ENCODE results near the gene SSX2IP.

SSX2IP gene

GRCh38 chr1:84709131-84709530, 18.9 kb upstream of the SSX2IP start:
- no peak for DNase-seq

GRCh38 chr1:84708031-84708430, 17.8 kb upstream of the SSX2IP start:
- DNase-seq, result no peak

GRCh38 chr1:84705513-84705912, 15.3 kb upstream of the SSX2IP start:
- no peak for DNase-seq

GRCh38 chr1:84704872-84705417, 14.7 kb upstream of the SSX2IP start:
- DNase-seq, result no peak

GRCh38 chr1:84703431-84703830, 13.2 kb upstream of the SSX2IP start:
- DNase-seq, result no peak

- no peak for DNase-seq
Observed at GRCh38 chr1:84702143-84702542, 11.9 kb upstream of the SSX2IP start.

- DNase-seq, result no peak
Observed at GRCh38 chr1:84701376-84701775, 11.1 kb upstream of the SSX2IP start.

GRCh38 chr1:84700070-84700469, 9.8 kb upstream of the SSX2IP start:
- DNase-seq, result no peak

- no peak for DNase-seq
Observed at GRCh38 chr1:84698151-84699110, 8.2 kb upstream of the SSX2IP start.

- no peak for DNase-seq
Observed at GRCh38 chr1:84693785-84694184, 3.5 kb upstream of the SSX2IP start.

GRCh38 chr1:84693005-84693404, 2.7 kb upstream of the SSX2IP start:
- DNase-seq, result no peak

GRCh38 chr1:84692391-84692790, 2.1 kb upstream of the SSX2IP start:
- no peak for DNase-seq

GRCh38 chr1:84691122-84691783, 992 bp upstream of the SSX2IP start:
- DNase-seq, result no peak

GRCh38 chr1:84689514-84690396, 506 bp downstream of the SSX2IP start:
- DNase-seq, result no peak

- no peak for DNase-seq
Observed at GRCh38 chr1:84688463-84689061, 1.7 kb downstream of the SSX2IP start.

GRCh38 chr1:84687714-84688462, 2.4 kb downstream of the SSX2IP start:
- no peak for DNase-seq

GRCh38 chr1:84686223-84686622, 4.0 kb downstream of the SSX2IP start:
- DNase-seq, result no peak

- DNase-seq, result no peak
Observed at GRCh38 chr1:84683508-84683907, 6.8 kb downstream of the SSX2IP start.

GRCh38 chr1:84682047-84682446, 8.2 kb downstream of the SSX2IP start:
- DNase-seq, result no peak

GRCh38 chr1:84677415-84678099, 12.7 kb downstream of the SSX2IP start:
- no peak for DNase-seq

GRCh38 chr1:84675631-84676030, 14.6 kb downstream of the SSX2IP start:
- no peak for DNase-seq
